ENCODE data around the gene COPE.
"Not testable (repeated sequence)": the region's sequence is repeated elsewhere in the genome, so short reads cannot be mapped to it uniquely, and the experiment has no call there.

GRCh38 chr19:18902519-18902918 is 16.7 kb downstream of the COPE start:
- not testable (repeated sequence) for TF ChIP-seq CTCF (IDR thresholded peaks at IDR 0.05; ENCODE audit: poor library complexity, severe bottlenecking); SMC3 (conservative IDR thresholded peaks at IDR 0.05; ENCODE audit: poor library complexity); EZH2 (IDR thresholded peaks at IDR 0.05; ENCODE audit: borderline replicate concordance, insufficient read depth, low read length, poor library complexity, severe bottlenecking)
